Activated CD4-positive, alpha-beta T cell treated with anti-CD3 and anti-CD28 coated beads, Interleukin-2, amount 50 U/mL, for 1 hour (primary cell): ENCODE measurements around the gene POT1.
"Not testable (repeated sequence)": the region's sequence is repeated elsewhere in the genome, so short reads cannot be mapped to it uniquely, and the experiment has no call there.

Experiments used
- DNase-seq: peaks from one replicate; pipeline ENCODE4 v3.0.0-alpha.2; 2020

The POT1 gene

GRCh38 chr7:124929467-124930172 lies at the start of gene POT1:
Gene POT1 (minus strand): TSS chr7:124929825. CDS start chr7:124897173, 32,652 bp downstream.
- peak; percentile 96 for DNase-seq

- DNase-seq, result not testable (repeated sequence)
Observed at GRCh38 chr7:124975131-124975530, 45.5 kb upstream of the POT1 start.

GRCh38 chr7:124965553-124965952 lies 35.9 kb upstream of the POT1 start:
- DNase-seq, result no peak

- no peak for DNase-seq
Observed at GRCh38 chr7:124959676-124960075, 30.1 kb upstream of the POT1 start.

- DNase-seq, result not testable (repeated sequence)
Observed at GRCh38 chr7:124957952-124958351, 28.3 kb upstream of the POT1 start.

GRCh38 chr7:124956160-124956559 lies 26.5 kb upstream of the POT1 start:
- DNase-seq, result no peak

- no peak for DNase-seq
Observed at GRCh38 chr7:124954790-124955189, 25.2 kb upstream of the POT1 start.

- no peak for DNase-seq
Observed at GRCh38 chr7:124945680-124946079, 16.1 kb upstream of the POT1 start.

- DNase-seq, result no peak
Observed at GRCh38 chr7:124943472-124943871, 13.8 kb upstream of the POT1 start.

GRCh38 chr7:124942399-124942798 lies 12.8 kb upstream of the POT1 start:
- DNase-seq, result no peak

- DNase-seq, result no peak
Observed at GRCh38 chr7:124940306-124940705, 10.7 kb upstream of the POT1 start.

GRCh38 chr7:124938128-124938527 lies 8.5 kb upstream of the POT1 start:
- DNase-seq, result no peak

GRCh38 chr7:124937076-124937475 lies 7.5 kb upstream of the POT1 start:
- DNase-seq, result no peak

- no peak for DNase-seq
Observed at GRCh38 chr7:124934841-124935240, 5.2 kb upstream of the POT1 start.

- DNase-seq, result no peak
Observed at GRCh38 chr7:124930655-124931597, 1.3 kb upstream of the POT1 start.

- DNase-seq, result no peak
Observed at GRCh38 chr7:124930173-124930623, 573 bp upstream of the POT1 start.

GRCh38 chr7:124924906-124925305 lies 4.7 kb downstream of the POT1 start:
- DNase-seq, result no peak

- no peak for DNase-seq
Observed at GRCh38 chr7:124922200-124922599, 7.4 kb downstream of the POT1 start.

- DNase-seq, result no peak
Observed at GRCh38 chr7:124919841-124920240, 9.8 kb downstream of the POT1 start.

GRCh38 chr7:124918662-124919061 lies 11.0 kb downstream of the POT1 start:
- DNase-seq, result no peak

- DNase-seq, result no peak
Observed at GRCh38 chr7:124915242-124915641, 14.4 kb downstream of the POT1 start.

- no peak for DNase-seq
Observed at GRCh38 chr7:124914298-124914697, 15.3 kb downstream of the POT1 start.

GRCh38 chr7:124912972-124913371 lies 16.7 kb downstream of the POT1 start:
- no peak for DNase-seq

- no peak for DNase-seq
Observed at GRCh38 chr7:124909808-124910207, 19.8 kb downstream of the POT1 start.
